GM21367 (cell line): ENCODE measurements around the gene CNOT4.
A peak's percentile ranks its signal among the peaks of the same experiment; 100 is the strongest.
"Not testable (repeated sequence)": the region's sequence is repeated elsewhere in the genome, so short reads cannot be mapped to it uniquely, and the experiment has no call there.

Source experiments
- ATAC-seq: cut with Tn5 transposase; IDR thresholded peaks from one replicate; pipeline ENCODE4 v1.9.1; 2021; ENCODE audit not compliant: unreplicated experiment

The CNOT4 gene

DNA sequence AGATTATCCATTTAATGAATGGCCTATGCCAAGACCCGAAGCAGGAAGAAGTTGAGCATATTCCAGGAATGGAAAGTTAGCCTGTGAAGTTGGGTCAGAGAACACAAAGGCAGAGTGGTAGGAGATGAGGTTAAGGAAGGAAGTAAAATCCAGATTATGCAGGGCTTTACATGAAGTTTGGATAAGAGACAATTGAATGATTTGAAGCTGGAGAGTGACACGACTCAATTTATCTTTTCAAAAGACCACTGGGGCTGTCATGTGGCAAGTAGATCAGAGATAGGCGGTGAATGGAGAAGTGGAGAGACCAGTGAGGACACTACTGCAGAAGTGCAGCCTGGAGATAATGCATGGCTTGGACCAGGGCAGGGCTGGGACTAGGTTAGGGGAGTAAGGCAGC lies 7.2 kb upstream of the CNOT4 start:
- ATAC-seq = no peak

DNA sequence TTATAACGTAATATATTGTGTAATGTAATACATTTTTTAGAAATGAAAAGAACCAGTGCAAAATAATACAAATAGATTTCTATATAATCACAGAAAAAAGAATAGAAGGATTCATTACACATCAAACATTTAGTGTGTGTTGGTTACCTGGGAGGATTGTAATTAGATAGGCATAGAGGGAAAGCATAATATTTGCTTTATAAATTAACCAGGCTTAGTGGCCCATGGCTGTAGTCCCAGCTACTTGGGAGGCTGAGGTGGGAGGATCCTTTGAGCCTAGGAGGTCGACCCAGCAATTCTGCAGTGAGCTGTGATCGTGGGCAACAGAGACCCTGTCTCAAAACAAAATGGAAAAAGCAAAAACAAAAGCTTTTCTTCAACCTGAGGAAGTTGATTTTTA lies 5.0 kb upstream of the CNOT4 start:
- ATAC-seq = no peak

DNA sequence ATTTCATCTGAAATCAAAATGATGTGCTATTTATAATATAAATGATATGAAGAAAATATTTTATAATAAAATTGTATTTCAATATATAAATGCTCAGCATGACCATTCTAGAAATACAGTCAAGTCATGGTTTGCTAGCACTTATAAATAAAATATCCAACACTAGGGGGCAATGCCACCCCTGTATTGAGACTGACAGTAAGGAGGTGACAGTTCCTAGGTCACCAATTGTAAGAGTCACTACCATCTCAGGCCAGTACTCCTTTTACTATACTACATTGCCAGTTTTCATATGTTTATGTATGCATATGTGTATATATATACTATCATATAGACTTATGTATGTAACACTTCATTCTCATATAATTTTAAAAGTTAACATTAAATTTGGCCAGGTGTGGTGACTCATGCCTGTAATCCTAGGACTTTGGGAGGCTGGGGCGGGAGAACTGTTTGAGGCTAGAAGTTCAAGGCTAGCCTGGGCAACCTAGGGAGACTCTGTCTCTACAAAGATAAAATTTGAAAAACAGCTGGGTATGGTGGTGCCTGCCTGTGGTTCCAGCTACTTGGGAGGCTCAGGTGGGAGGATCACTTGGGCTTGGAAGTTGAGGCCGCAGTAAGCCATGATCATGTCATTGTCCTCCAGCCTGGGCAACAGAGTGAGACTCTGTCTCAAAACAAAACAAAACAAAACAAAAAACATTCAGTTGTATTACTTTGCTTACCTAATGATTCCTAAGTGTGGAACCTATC lies 2.4 kb upstream of the CNOT4 start:
- ATAC-seq = peak; percentile 36

DNA sequence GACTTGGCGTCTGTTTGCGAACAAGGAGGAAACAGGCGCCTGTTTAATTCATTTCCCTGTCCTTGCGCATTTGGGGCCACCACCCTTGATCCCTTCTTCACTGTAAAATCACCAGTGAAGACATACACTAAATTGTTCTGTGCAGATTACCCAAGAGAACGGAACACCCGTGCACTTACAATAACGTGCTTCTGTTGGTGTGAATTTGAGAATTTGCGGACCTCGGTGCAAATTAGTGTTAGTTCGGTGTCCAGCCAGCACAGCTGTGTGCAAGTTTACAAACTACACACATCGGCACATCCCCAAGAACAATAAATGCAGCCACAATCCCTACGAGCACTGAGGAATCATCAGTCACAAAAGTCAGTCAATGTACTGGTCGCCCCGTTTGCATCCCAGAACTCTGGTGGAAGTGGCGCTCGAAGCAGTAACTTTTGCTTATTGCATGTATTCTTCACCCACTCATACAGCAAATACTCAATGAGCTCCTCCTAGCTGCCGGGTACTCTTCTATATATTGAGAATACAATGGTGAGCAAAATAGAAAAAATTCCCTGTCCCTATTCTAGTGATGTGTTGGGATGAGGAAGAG lies 786 bp upstream of the CNOT4 start:
- no peak for ATAC-seq

DNA sequence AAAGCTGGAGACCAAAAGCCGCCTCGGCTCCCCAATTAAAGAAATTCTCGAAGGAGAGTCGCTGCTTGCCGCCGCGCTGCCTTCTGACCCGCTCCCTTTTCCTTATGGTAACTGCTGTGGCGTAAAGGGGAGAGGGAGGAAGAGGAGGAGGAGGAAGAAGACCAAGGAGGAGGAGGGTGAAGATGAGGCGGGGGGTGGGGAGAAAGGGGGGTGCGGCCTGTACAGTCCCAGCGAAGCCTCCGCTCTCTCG lies 388 bp downstream of the CNOT4 start:
- ATAC-seq = no peak

DNA sequence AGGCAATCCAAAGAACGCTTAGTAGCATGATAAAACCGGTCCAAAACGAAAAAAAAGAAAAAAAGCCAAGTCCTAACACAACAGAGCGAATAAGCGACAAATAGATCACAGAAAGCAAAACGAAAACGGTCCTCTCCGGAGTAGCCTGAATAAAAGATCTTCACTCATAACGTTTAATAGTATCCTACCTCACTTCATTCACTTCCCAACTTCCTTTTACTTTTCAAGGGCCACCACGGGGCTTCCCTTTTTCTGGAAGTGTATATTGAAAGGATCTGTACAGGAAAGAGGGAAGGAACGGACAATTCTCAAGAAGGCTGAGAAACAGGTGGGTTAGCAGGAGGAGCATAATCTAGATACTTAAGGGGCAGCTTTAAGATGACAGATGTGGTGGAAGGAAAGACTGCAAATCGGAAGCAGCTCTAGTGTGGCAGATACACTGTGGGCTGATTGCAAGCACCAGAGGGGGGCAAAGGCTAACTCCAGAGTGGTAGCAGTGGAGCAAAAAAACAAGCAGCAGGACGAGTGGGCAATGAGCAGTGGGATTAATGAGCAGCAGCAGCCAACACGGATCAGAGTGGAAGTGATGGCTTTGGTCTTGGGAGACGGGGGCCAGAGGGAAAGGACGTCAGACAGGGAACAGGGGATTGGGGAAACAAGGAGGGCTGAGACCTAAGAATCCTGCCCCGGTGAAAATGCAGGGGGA lies 866 bp downstream of the CNOT4 start:
- no peak for ATAC-seq

DNA sequence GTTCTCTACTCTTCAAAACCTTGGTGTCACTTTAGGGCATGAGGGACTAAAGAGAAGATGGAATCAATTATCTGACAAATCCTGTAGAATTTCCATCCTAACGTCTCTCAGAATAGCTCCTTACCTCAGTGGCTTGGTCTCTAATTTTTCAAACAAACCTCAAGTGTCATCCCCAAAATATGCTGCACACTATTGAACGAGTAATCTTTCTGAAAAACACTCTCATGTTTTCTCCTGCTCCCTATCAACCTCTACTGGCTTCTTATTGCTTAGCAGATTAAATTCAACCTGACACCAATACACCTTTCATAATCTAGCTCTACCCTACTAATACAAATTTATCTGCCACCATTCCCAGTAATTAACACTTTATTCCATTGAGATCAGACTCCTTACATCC lies 8.5 kb downstream of the CNOT4 start:
- ATAC-seq = no peak

DNA sequence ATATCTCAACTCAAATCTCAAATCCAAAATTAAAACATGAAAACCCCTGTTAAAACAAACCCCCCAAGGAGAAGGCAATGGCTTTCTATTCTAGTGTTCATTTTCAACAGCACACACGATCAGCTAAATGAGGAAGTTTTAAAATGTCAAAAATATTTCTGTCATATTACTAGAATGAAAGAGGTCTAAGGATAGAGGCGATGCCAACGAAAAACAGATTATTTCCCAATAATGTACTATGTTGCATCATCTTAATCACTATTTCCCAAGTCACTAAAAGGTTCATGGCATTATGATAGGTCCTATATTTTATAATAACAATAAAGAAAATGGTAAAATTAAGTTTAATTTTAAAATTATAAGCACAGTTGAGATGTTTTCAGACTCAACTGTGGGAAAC lies 10.1 kb downstream of the CNOT4 start:
- ATAC-seq = no peak

DNA sequence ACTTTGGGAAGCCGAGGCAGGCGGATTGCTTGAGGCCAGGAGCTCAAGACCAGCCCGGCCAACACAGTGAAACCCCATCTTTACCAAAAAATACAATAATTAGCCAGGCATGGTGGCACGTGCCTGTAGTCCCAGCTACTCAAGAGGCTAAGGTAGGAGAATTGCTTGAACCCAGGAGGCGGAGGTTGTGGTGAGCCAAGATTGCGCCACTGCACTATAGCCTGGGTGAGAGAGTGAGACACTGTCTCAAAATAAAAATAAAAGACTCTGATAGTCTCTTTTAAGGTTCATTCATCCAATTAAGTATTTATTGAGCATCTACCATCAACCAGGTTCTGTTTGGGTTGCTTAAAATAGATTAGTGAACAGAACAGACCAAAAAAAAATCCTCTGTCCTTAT lies 12.7 kb downstream of the CNOT4 start:
- not testable (repeated sequence) for ATAC-seq

DNA sequence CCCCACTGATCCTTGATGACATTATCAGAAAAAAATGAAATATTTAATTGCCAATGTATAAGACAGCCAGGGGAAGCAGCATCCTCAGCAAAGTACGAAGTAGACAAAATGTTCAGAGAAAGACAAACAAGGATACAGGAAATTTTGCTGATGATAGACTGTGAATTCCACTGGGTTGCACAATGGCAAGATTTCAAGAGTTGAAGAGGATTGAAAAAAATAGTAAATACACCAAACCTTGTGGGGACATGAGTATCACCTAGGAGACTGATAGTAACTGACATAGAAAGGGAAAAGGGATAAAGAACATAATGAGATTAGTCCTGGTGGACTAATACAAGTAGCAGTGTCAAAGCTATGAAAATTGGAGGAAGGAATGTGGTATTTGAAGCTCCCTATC lies 16.5 kb downstream of the CNOT4 start:
- ATAC-seq = no peak

DNA sequence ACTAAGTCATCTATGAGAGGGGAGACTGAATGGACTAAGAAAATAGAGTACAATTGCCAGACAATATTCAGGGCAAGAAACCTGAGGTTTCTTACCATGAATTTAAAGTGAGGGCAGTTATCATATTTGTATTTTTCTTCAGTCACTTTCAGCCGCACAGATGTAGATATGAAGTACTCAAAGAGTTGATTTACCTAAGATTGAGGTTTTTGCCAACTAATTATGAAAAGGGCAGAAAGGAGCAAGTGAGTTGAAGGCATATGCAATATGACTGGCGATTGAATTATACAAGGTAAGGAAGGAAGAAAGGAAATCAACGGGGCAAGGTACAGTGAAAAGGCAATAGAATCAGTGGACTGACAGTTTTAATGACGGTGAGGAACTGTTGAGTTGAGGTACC lies 17.8 kb downstream of the CNOT4 start:
- ATAC-seq = no peak

DNA sequence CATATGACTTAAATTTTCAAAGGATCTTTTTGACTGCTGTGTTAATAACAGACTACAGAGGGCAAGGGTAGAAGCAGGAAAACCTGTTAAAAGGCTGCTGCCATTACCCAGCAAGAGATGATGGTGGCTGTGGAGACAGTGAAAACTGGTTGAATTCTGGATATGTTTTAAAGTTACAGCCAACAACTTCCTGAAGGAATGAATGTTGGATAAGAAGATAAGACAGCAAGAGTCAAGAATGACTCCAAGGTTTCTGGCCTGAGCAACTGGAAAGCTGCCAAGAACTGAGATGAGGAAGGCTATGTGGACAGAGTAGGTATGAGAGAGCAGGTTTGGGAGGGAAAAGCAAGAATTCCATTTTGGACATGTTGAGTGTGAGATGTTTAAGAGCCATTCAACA lies 19.1 kb downstream of the CNOT4 start:
- no peak for ATAC-seq

DNA sequence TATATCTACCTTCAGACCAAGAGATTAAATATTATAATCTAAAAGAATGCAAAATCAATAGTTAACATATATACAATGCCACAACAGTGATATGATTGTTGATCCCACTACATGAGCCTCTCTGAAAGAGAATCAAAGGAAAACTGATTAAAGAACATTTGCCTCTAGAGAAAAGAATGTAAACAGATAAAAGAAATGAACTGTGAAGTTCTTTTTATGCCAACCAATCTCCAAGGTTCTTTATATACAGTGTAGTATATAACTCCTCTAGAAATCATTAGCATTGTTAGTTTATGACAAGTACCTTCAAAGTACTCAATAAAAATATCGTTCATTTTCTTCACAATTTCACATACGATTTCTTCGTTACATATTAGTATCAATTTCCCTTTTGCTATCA lies 20.1 kb downstream of the CNOT4 start:
- ATAC-seq = no peak

DNA sequence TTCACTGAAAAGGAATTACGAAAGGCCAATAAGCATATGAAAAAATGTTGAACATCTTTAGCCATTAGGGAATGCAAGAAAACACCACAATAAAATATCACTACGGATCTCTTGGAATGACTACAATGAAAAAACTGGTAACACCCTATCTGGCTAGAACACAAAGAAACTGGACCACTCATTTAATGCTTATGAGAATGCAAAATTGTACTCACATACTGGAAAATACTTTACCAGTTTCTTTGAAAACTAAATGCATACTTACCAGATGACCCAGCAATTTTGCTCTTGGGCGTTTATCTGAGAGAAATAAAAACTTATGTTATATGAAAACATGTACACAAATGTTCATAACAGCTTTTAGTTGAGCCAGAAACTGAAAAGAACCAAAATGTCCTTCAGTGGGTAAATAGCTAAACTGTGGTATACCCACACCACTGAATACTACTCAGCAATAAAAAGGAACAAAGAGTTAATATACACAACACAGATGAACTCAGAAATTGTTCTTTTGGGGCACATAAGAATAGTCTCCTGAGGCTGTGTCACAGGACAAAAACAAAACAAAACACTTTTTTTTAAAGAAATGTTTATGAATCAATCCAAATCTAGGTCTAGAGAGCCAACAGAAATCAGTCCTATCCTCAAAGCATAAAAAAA lies 23.5 kb downstream of the CNOT4 start:
- no peak for ATAC-seq

DNA sequence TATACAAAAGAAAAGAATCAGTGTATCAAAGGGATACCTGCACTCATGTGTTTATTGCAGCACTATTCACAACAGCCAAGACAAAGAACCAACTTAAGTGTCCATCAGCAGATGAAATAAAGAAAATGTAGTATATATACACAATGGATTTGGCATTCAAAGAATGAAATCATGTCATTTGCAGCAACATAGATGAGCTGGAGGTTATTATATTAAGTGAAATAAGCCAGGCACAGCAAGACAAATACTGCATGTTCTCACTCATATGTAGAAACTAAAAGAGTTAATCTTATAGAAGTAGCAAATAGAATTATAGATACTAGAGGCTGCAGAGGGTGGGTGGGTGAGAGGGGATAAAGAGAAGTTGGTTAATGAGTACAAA lies 28.3 kb downstream of the CNOT4 start:
- ATAC-seq = no peak

DNA sequence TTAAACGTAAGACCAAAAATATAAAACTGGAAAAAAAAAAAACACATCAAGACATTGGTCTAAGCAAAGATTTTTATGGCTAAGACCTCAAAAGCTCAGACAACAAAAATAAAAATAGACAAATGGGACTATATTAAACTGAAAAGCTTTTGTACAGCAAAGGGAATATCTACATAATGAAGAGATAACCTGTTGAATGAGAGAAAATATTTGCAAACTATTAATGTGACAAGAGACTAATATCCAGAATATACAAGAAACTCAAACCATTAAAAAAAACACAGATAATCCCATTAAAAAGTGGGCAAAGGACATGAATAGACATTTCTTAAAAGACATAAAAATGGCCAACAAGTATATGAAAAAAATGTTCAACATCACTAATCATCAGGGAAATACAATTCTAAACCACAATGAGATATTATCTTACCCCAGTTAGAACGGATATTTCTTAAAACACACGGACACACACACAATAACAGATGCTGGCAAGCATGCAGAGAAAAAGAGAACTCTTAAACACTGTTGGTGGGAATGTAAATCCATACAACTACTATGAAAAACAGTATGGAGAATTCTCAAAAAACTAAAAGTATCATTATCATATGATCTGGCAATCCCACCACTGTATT lies 28.8 kb downstream of the CNOT4 start:
- no peak for ATAC-seq

DNA sequence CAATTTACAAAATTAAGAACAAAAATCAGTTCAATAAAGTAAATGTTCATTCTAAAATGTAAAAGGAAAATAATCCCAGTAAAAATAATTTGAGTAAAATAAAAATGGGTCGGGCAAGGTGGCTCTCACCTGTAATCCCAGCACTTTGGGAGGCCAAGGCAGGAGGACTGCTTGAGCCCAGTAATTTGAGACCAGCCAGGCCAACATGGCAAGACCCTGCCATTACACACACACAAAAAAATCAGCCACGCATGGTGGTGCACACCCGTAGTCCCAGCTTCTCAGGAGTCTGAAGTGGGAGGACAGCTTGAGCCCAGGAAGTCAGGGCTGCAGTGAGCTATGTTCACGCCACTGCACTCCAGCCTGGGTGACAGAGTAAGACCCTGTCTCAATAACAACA lies 34.4 kb downstream of the CNOT4 start:
- ATAC-seq = no peak

DNA sequence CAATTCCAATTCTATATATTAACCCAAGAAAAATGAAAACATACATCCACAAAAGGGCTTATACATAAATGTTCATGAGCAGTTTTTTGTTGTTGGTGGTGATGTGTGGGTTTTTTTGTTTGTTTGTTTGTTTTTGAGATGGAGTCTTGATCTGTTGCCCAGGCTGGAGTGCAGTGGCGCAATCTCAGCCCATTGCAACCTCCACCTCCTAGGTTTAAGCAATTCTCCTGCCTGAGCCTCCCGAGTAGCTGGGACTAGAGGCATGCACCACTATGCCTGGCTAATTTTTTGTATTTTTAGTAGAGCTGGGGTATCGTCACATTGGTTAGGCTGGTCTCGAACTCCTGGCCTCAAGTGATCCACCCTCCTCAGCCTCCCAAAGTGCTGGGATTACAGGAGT lies 40.2 kb downstream of the CNOT4 start:
- not testable (repeated sequence) for ATAC-seq

DNA sequence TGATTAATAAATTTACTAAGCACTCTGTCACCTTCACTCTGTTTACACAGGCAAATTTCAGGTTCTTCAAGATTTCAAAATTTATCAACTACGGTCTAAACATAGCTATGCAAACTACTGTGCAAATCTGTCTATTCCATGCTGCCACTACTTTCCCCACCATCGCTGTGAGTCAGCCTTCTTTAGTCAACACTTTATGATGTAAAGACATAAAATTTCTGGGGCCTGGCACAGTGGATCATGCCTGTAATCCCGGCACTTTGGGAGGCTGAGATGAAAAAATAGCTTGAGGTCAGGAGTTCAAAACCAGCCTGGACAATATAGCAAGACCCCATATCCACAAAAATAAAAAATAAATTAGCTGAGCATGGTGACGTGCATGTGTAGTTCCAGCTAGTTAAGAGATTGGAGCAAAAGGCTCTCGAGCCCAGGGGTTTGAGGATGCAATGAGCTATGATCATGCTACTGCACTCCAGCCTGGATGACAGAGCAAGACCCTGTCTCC lies 42.6 kb downstream of the CNOT4 start:
- ATAC-seq = no peak

DNA sequence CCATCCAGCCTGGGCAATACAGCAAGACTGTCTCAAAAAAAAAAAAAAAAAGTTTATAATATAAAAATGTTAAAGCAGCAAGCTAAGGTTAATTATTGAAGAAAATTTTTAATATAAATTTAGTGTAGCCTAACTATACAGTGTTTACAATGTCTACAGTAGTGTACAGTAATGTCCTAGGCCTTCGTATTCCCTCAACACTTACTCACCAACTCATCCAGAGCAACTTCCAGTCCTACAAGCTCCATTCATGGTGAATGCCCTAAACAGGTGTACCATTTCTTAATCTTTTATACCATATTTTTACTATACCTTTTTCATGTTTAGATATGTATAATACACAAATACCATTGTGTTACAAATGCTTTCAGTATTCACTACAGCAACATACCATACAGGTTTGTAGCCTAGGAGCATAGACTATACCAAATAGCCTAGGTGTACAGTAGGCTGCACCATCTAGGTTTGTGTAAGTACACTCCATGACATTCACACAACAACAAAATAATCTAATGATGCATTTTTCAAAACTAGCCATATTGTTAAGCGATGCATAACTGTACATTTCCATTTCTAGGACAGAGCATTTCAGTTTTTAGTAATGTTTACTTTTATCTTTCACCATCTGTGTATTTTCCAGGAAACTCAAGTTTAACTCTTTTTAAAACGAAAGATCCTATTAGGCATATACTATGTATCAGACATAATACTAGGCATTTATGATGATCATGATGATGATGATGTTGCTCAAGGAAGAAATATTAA lies 43.3 kb downstream of the CNOT4 start:
- no peak for ATAC-seq

DNA sequence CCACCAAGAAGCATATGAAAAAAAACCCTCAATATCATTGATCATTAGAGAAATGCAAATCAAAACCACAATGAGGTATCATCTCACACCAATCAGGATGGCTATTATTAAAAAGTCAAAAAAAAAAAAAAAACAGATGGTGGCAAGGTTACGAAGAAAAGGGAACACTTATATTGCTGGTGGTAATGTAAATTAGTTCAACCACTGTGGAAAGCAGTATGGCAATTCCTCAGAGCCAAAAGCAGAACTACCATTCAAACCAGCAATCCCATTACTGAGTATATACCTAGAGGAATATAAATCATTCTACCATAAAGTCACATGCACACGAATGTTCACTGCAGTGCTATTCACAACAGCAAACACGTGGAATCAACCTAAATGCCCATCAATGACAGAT lies 46.0 kb downstream of the CNOT4 start:
- no peak for ATAC-seq
